CD4-positive, alpha-beta T cell treated with Interleukin-2 at 100 ng/mL for 4 hours (primary cell): Measurements from ENCODE around the gene NELL1.

Source experiments
- DNase-seq: peaks from one replicate; pipeline ENCODE4 v3.0.0-alpha.2; 2020; ENCODE audit warnings: low spot score

The NELL1 gene

GRCh38 chr11:20668131-20668809, 1.1 kb upstream of the NELL1 start:
- no peak for DNase-seq

- no peak for DNase-seq
Measured at GRCh38 chr11:20669820-20670684, 666 bp downstream of the NELL1 start.

GRCh38 chr11:20670932-20671403, 1.6 kb downstream of the NELL1 start:
- DNase-seq: no peak

- DNase-seq: no peak
Measured at GRCh38 chr11:20671856-20672546, 2.6 kb downstream of the NELL1 start.

GRCh38 chr11:20672575-20672974, 3.2 kb downstream of the NELL1 start:
- no peak for DNase-seq

GRCh38 chr11:20676658-20677057, 7.3 kb downstream of the NELL1 start:
- DNase-seq: no peak

GRCh38 chr11:20688761-20689160, 19.4 kb downstream of the NELL1 start:
- no peak for DNase-seq

- no peak for DNase-seq
Measured at GRCh38 chr11:20707876-20708275, 38.5 kb downstream of the NELL1 start.

GRCh38 chr11:20712912-20713311, 43.5 kb downstream of the NELL1 start:
- no peak for DNase-seq

- DNase-seq: no peak
Measured at GRCh38 chr11:20715464-20715863, 46.1 kb downstream of the NELL1 start.

- no peak for DNase-seq
Measured at GRCh38 chr11:20715931-20716330, 46.5 kb downstream of the NELL1 start.

- DNase-seq: no peak
Measured at GRCh38 chr11:20719821-20720220, 50.4 kb downstream of the NELL1 start.

GRCh38 chr11:20723366-20723765, 54.0 kb downstream of the NELL1 start:
- DNase-seq: no peak

GRCh38 chr11:20729597-20730105, 60.3 kb downstream of the NELL1 start:
- no peak for DNase-seq

- DNase-seq: no peak
Measured at GRCh38 chr11:20731676-20732215, 62.4 kb downstream of the NELL1 start.

- DNase-seq: no peak
Measured at GRCh38 chr11:20739107-20739506, 69.7 kb downstream of the NELL1 start.

- no peak for DNase-seq
Measured at GRCh38 chr11:20739577-20739976, 70.2 kb downstream of the NELL1 start.

GRCh38 chr11:20754933-20755332, 85.5 kb downstream of the NELL1 start:
- DNase-seq: no peak

GRCh38 chr11:20759541-20759940, 90.2 kb downstream of the NELL1 start:
- DNase-seq: no peak

GRCh38 chr11:20760811-20761210, 91.4 kb downstream of the NELL1 start:
- no peak for DNase-seq

- DNase-seq: no peak
Measured at GRCh38 chr11:20762116-20762844, 92.9 kb downstream of the NELL1 start.

- DNase-seq: no peak
Measured at GRCh38 chr11:20762980-20763379, 93.6 kb downstream of the NELL1 start.
